ENCODE data around the gene HERPUD1.

Gene HERPUD1

DNA sequence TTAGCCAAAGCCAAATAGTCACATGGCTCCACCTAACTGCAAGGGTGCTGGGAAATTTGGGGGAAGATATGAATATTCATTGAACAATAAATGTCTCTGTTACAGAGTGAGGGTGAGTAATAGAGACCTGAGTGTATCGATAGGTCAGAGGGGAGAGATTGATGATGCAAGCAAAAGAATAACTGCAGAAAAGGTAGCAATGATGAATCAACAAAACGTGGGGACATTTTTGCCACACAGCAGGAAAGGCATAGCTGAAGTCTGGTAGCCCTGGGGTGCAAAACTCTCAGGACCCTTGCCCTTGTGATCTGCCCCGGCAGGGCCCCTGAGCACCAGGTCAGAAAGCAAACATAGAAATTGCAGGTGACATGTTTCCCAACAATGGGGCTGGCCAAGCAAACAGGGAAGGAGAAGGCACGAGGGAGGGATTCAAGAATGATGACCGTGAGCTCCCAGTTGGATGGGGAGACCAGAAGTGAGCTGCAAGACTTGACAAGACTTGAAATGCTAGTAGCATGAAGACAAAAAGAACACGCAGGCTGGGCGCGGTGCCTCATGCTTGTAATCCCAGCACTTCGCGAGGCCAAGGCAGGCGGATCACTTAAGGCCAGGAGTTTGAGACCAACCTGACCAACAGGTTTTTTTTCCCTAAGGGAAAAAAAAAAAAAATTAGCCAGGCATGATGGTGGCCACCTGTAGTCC, 12.7 kb upstream of the HERPUD1 start:
- Histone ChIP-seq H3K27me3 (replicated peaks; ENCODE audit: control insufficient read depth, insufficient read depth, low read length) (no peaks in the 10 kb centered on the region), H3K4me3 (replicated peaks; ENCODE audit: low read depth, low read length) (no peak overlapping the region), H3K36me3 (ENCODE audit: control insufficient read depth, insufficient read depth, low read length) (no peaks in the 10 kb centered on the region)
- no peak for DNase-seq (ENCODE audit: extremely low read depth, insufficient read length)
- TF ChIP-seq, protein P1, sequence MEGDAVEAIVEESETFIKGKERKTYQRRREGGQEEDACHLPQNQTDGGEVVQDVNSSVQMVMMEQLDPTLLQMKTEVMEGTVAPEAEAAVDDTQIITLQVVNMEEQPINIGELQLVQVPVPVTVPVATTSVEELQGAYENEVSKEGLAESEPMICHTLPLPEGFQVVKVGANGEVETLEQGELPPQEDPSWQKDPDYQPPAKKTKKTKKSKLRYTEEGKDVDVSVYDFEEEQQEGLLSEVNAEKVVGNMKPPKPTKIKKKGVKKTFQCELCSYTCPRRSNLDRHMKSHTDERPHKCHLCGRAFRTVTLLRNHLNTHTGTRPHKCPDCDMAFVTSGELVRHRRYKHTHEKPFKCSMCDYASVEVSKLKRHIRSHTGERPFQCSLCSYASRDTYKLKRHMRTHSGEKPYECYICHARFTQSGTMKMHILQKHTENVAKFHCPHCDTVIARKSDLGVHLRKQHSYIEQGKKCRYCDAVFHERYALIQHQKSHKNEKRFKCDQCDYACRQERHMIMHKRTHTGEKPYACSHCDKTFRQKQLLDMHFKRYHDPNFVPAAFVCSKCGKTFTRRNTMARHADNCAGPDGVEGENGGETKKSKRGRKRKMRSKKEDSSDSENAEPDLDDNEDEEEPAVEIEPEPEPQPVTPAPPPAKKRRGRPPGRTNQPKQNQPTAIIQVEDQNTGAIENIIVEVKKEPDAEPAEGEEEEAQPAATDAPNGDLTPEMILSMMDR (IDR thresholded peaks at IDR 0.05; ENCODE audit: insufficient read depth, low read length, poor library complexity, severe bottlenecking): no peak

DNA sequence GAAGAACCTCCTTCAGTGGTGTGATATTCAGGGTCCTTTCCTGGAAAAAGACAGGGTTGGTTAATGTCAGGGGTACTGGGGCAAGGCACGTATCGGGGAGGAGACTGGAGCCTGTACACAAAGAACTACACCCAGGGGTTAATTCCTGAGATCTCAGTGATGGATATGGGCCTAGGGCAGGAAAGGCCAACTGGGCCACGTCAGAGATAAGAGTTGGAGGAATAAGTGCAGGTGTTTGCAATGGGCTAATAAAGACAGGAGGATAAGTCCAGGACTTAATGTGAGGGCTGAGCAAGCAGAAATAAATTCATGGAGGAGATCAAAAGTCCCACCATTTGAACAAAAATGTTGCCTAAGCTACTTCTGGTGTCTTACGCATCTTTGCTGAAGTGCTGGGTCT, 10.4 kb upstream of the HERPUD1 start:
- no peak overlapping the region for H3K4me3 ChIP-seq (replicated peaks; ENCODE audit: low read depth, low read length)
- no peak for DNase-seq (ENCODE audit: extremely low read depth, insufficient read length)
- H3K36me3 ChIP-seq (ENCODE audit: control insufficient read depth, insufficient read depth, low read length): no peaks in the 10 kb centered on the region
- TF ChIP-seq, protein P1 (IDR thresholded peaks at IDR 0.05; ENCODE audit: insufficient read depth, low read length, poor library complexity, severe bottlenecking): no peak
- H3K27me3 ChIP-seq (replicated peaks; ENCODE audit: control insufficient read depth, insufficient read depth, low read length): no peaks in the 10 kb centered on the region

DNA sequence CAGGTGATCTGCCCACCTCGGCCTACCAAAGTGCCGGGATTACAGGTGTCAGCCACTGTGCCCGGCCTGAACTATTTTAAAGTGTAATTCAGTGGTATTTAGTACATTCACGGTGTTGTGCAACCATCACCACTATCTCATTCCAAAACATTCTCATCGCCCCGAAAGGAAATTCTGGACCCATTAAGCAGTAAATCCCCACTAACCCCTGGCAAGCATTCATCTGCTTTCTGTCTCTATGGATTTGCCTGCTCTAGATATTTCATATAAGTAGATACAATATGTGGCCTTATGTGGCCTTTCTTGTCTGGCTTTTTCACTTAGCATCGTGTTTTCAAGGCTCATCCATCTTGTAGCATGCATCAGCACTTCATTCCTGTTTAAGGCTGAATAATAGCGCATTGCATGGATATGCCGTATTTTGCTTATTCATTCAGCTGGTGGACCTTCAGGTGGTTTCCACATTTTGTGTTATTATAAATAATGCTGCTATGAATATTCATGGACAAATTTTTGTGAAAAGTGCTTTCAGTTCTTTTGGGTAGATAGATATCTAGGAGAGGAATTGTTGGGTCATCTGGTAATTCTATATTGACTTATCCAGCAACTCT, 8.4 kb upstream of the HERPUD1 start:
- DNase-seq (ENCODE audit: extremely low read depth, insufficient read length): no peak
- Histone ChIP-seq H3K27me3 (replicated peaks; ENCODE audit: control insufficient read depth, insufficient read depth, low read length) (no peaks in the 10 kb centered on the region), H3K36me3 (ENCODE audit: control insufficient read depth, insufficient read depth, low read length) (no peaks in the 10 kb centered on the region), H3K4me3 (replicated peaks; ENCODE audit: low read depth, low read length) (no peak overlapping the region)
- TF ChIP-seq, protein P1 (IDR thresholded peaks at IDR 0.05; ENCODE audit: insufficient read depth, low read length, poor library complexity, severe bottlenecking): no peak

DNA sequence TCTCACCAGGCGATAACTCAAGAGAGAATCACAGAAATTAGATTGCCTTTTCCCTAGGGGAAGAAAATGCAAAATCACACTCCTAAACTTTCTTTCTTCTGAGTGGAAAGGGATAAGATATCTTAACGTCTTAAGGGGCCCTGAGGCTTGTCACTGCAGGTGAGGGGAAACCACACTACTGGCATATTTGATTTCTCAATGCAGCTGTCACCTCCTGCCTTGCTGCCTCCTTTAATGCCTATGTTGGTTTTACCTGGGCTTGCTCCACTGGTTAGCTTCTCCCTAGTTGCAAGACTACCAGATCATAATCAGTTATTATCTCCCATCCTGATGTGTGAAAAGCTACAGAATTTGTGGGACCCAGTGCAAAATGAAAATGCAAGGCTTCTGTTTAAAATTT, 4.5 kb upstream of the HERPUD1 start:
- no peak for DNase-seq (ENCODE audit: extremely low read depth, insufficient read length)
- Histone ChIP-seq H3K27me3 (replicated peaks; ENCODE audit: control insufficient read depth, insufficient read depth, low read length) (no peaks in the 10 kb centered on the region), H3K4me3 (replicated peaks; ENCODE audit: low read depth, low read length) (no peak overlapping the region), H3K36me3 (ENCODE audit: control insufficient read depth, insufficient read depth, low read length) (no peaks in the 10 kb centered on the region)
- TF ChIP-seq, protein P1 (IDR thresholded peaks at IDR 0.05; ENCODE audit: insufficient read depth, low read length, poor library complexity, severe bottlenecking): no peak

DNA sequence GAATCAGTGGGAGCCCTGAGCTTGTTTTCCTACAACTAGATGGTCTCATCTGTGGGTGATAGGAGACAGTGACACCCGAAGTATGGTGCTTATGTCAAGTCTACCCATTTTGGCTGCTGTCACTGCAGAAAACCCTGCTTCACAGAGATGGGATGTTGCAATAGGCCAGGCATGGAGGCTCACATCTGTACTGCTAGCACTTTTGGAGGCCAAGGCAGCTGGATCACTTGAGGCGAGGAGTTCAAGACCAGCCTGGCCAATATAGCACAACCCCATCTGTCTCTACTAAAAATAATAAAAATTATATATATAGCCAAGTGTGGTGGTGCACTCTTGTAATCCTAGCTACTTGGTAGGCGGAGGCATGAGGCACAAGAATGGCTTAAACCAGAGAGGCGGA, 2.3 kb upstream of the HERPUD1 start:
- Histone ChIP-seq H3K4me3 (replicated peaks; ENCODE audit: low read depth, low read length) (no peak overlapping the region), H3K27me3 (replicated peaks; ENCODE audit: control insufficient read depth, insufficient read depth, low read length) (no peaks in the 10 kb centered on the region), H3K36me3 (ENCODE audit: control insufficient read depth, insufficient read depth, low read length) (no peaks in the 10 kb centered on the region; the same call in none of the 2 replicates)
- no peak for DNase-seq (ENCODE audit: extremely low read depth, insufficient read length)
- TF ChIP-seq, protein P1 (IDR thresholded peaks at IDR 0.05; ENCODE audit: insufficient read depth, low read length, poor library complexity, severe bottlenecking): no peak
